ENCODE measurements around the gene CD300LG. TPM values are rescaled to one million over a fixed set of nuclear protein-coding genes. Genes with fewer than 3 reads are reported as not detected.

The CD300LG gene
- polyA plus RNA-seq, 1 donor (not counting 4 experiments of a cell fraction or from before 2014, with no cell fraction given) = not detected

GRCh38 chr17:43905400-43905984, 58.5 kb downstream of the CD300LG start:
- Histone ChIP-seq H3K27ac (ENCODE audit: control insufficient read depth, insufficient read depth, low read length) (no peak overlapping the region), H3K79me2 (ENCODE audit: control insufficient read depth, insufficient read depth, low read length) (no peaks in the 10 kb centered on the region), H3K27me3 (ENCODE audit: control insufficient read depth, extremely low read depth, insufficient read depth, low read length) (peaks cover 70% of the 10 kb centered on the region), H3K9me3 (ENCODE audit: control insufficient read depth, low read depth, low read length) (no peaks in the 10 kb centered on the region), H2AFZ (ENCODE audit: control insufficient read depth, low read length) (no peak overlapping the region), H3K9me1 (ENCODE audit: control insufficient read depth, extremely low read depth, insufficient read depth, low read length) (no peaks in the 10 kb centered on the region), H3K4me2 (ENCODE audit: control insufficient read depth, extremely low read depth, insufficient read depth, low read depth, low read length) (no peak overlapping the region), H3K9ac (ENCODE audit: control insufficient read depth, extremely low read depth, insufficient read depth, low read length) (no peak overlapping the region), H3K4me1 (ENCODE audit: control insufficient read depth, extremely low read depth, insufficient read depth, low read length) (peaks cover 12% of the 10 kb centered on the region), H3K36me3 (ENCODE audit: control insufficient read depth in 2 of 2, extremely low read depth in 1 of 2, insufficient read depth in 2 of 2, low read length in 2 of 2) (no peaks in the 10 kb centered on the region), H4K20me1 (ENCODE audit: control insufficient read depth, extremely low read depth, insufficient read depth, low read length) (no peaks in the 10 kb centered on the region), H3K4me3 (ENCODE audit: control insufficient read depth in 2 of 3, extremely low read depth in 1 of 3, insufficient read depth in 2 of 3, low read depth in 1 of 3, low read length in 3 of 3) (no peak overlapping the region)
- DNase-seq (ENCODE audit: low read depth, low spot score) (no peak), FAIRE-seq (no peak)
- dilution Hi-C loops (cut with MboI; ENCODE audit: extremely low pct_ligation_motif_present, low sequenced_read_pairs) = no loop called here
- TF ChIP-seq EZH2 (IDR thresholded peaks at IDR 0.05; ENCODE audit: low read length) (no peak), CTCF (optimal IDR thresholded peaks at IDR 0.05 in 1 of 3, IDR thresholded peaks at IDR 0.05 in 1 of 3, conservative IDR thresholded peaks at IDR 0.05 in 1 of 3; ENCODE audit: extremely low read depth in 1 of 3, insufficient read depth in 2 of 3, low read length in 3 of 3) (no peak)

- Histone ChIP-seq H3K36me3 (ENCODE audit: control insufficient read depth in 2 of 2, extremely low read depth in 1 of 2, insufficient read depth in 2 of 2, low read length in 2 of 2) (no peaks in the 10 kb centered on the region), H3K4me3 (ENCODE audit: control insufficient read depth in 2 of 3, extremely low read depth in 1 of 3, insufficient read depth in 2 of 3, low read depth in 1 of 3, low read length in 3 of 3) (no peak overlapping the region), H3K79me2 (ENCODE audit: control insufficient read depth, insufficient read depth, low read length) (no peaks in the 10 kb centered on the region), H3K9ac (ENCODE audit: control insufficient read depth, extremely low read depth, insufficient read depth, low read length) (no peak overlapping the region), H4K20me1 (ENCODE audit: control insufficient read depth, extremely low read depth, insufficient read depth, low read length) (no peaks in the 10 kb centered on the region), H3K9me3 (ENCODE audit: control insufficient read depth, low read depth, low read length) (no peaks in the 10 kb centered on the region), H3K27me3 (ENCODE audit: control insufficient read depth, extremely low read depth, insufficient read depth, low read length) (peaks cover 64% of the 10 kb centered on the region), H3K4me2 (ENCODE audit: control insufficient read depth, extremely low read depth, insufficient read depth, low read depth, low read length) (peak overlapping the region; percentile 10), H3K4me1 (ENCODE audit: control insufficient read depth, extremely low read depth, insufficient read depth, low read length) (peaks cover 8% of the 10 kb centered on the region), H2AFZ (ENCODE audit: control insufficient read depth, low read length) (no peak overlapping the region), H3K27ac (ENCODE audit: control insufficient read depth, insufficient read depth, low read length) (no peak overlapping the region), H3K9me1 (ENCODE audit: control insufficient read depth, extremely low read depth, insufficient read depth, low read length) (no peaks in the 10 kb centered on the region)
- TF ChIP-seq EZH2 (IDR thresholded peaks at IDR 0.05; ENCODE audit: low read length) = peak; percentile 88
- TF ChIP-seq CTCF (optimal IDR thresholded peaks at IDR 0.05 in 1 of 3, IDR thresholded peaks at IDR 0.05 in 1 of 3, conservative IDR thresholded peaks at IDR 0.05 in 1 of 3; ENCODE audit: extremely low read depth in 1 of 3, insufficient read depth in 2 of 3, low read length in 3 of 3) = no peak
- DNase-seq (ENCODE audit: low read depth, low spot score) = no peak
- FAIRE-seq = no peak
- dilution Hi-C loops (cut with MboI; ENCODE audit: extremely low pct_ligation_motif_present, low sequenced_read_pairs) = no loop called here
Observed at GRCh38 chr17:43905985-43906852, 59.2 kb downstream of the CD300LG start.
